Measurements from ENCODE around the gene LRCH1.

Gene LRCH1

GRCh38 chr13:46617885-46618284, 64.9 kb downstream of the LRCH1 start:
- no peak for DNase-seq

- DNase-seq, result no peak
Observed at GRCh38 chr13:46618694-46619254, 65.8 kb downstream of the LRCH1 start.

- DNase-seq, result no peak
Observed at GRCh38 chr13:46620029-46620428, 67.1 kb downstream of the LRCH1 start.

GRCh38 chr13:46620471-46620870, 67.5 kb downstream of the LRCH1 start:
- DNase-seq, result no peak

GRCh38 chr13:46621133-46621532, 68.2 kb downstream of the LRCH1 start:
- no peak for DNase-seq

- no peak for DNase-seq
Observed at GRCh38 chr13:46621792-46622629, 69.0 kb downstream of the LRCH1 start.

- no peak for DNase-seq
Observed at GRCh38 chr13:46622630-46623256, 69.8 kb downstream of the LRCH1 start.

GRCh38 chr13:46624353-46624752, 71.4 kb downstream of the LRCH1 start:
- DNase-seq, result no peak

- DNase-seq, result no peak
Observed at GRCh38 chr13:46624821-46625220, 71.9 kb downstream of the LRCH1 start.

GRCh38 chr13:46627462-46627861, 74.5 kb downstream of the LRCH1 start:
- no peak for DNase-seq

GRCh38 chr13:46628622-46629365, 75.8 kb downstream of the LRCH1 start:
- no peak for DNase-seq

- DNase-seq, result no peak
Observed at GRCh38 chr13:46629811-46630413, 76.9 kb downstream of the LRCH1 start.

- DNase-seq, result no peak
Observed at GRCh38 chr13:46630431-46631178, 77.6 kb downstream of the LRCH1 start.

- DNase-seq, result no peak
Observed at GRCh38 chr13:46631179-46631542, 78.2 kb downstream of the LRCH1 start.

- no peak for DNase-seq
Observed at GRCh38 chr13:46632176-46632575, 79.2 kb downstream of the LRCH1 start.

- no peak for DNase-seq
Observed at GRCh38 chr13:46633416-46633815, 80.4 kb downstream of the LRCH1 start.

- DNase-seq, result no peak
Observed at GRCh38 chr13:46636451-46636850, 83.5 kb downstream of the LRCH1 start.

GRCh38 chr13:46637213-46637612, 84.2 kb downstream of the LRCH1 start:
- DNase-seq, result no peak

GRCh38 chr13:46638262-46638661, 85.3 kb downstream of the LRCH1 start:
- no peak for DNase-seq

- DNase-seq, result no peak
Observed at GRCh38 chr13:46639033-46639981, 86.3 kb downstream of the LRCH1 start.

- no peak for DNase-seq
Observed at GRCh38 chr13:46640843-46641242, 87.9 kb downstream of the LRCH1 start.

All from NK-92 treated with Interleukin-12 subunit alpha and Interleukin-12 subunit beta, amount 100 ng/mL, for 24 hours (cell line).